ENCODE data around the gene RAPGEF2. TPM values are rescaled to one million over a fixed set of nuclear protein-coding genes. Genes with fewer than 3 reads are reported as not detected.
"Not testable (repeated sequence)": the region's sequence is repeated elsewhere in the genome, so short reads cannot be mapped to it uniquely, and the experiment has no call there.

The RAPGEF2 gene
- total and polyA plus RNA-seq, 2 donors (not counting 3 experiments of a cell fraction or from before 2014, with no cell fraction given), result 28.7 to 55.2 TPM

- H3K27ac ChIP-seq (ENCODE audit: insufficient read depth, low read depth, low read length); DNase-seq (ENCODE audit: low read depth, low spot score); H3K9me3 ChIP-seq (replicated peaks; ENCODE audit: control insufficient read depth, insufficient read depth, low read length); FAIRE-seq; H3K4me3 ChIP-seq (replicated peaks in 1 of 3; ENCODE audit: insufficient read depth in 1 of 3, low read depth in 1 of 3, low read length in 3 of 3); H3K27me3 ChIP-seq (ENCODE audit: control insufficient read depth in 2 of 2, insufficient read depth in 2 of 2, low read length in 2 of 2); H3K4me1 ChIP-seq (ENCODE audit: control insufficient read depth, extremely low read depth, insufficient read depth, low read length); BruUV-seq (replicated peaks); intact Hi-C loops (cut with micrococcal nuclease); dilution Hi-C loops (cut with MboI; ENCODE audit: extremely low pct_ligation_motif_present, low sequenced_read_pairs); H3K4me2 ChIP-seq (ENCODE audit: insufficient read depth, low read length); POLR2A ChIA-PET; H3K9ac ChIP-seq (replicated peaks; ENCODE audit: extremely low read depth, insufficient read depth, low read length); H3K9me1 ChIP-seq (replicated peaks; ENCODE audit: control insufficient read depth, extremely low read depth, insufficient read depth, low read length); H3K79me2 ChIP-seq (ENCODE audit: control insufficient read depth, insufficient read depth, low read length); H3K36me3 ChIP-seq (ENCODE audit: control insufficient read depth in 2 of 2, extremely low read depth in 1 of 2, insufficient read depth in 2 of 2, low read length in 2 of 2); H4K20me1 ChIP-seq (replicated peaks; ENCODE audit: control insufficient read depth, extremely low read depth, insufficient read depth, low read length); H2AFZ ChIP-seq (ENCODE audit: low read depth, low read length): not testable (repeated sequence)
- CTCF ChIA-PET, result interaction anchor here (1.4 kb wide), 1 partner anchor 30 kb away, joined by 3 read pairs; no protein-coding TSS in a partner anchor
Observed at GRCh38 chr4:159077018-159077417, 25.9 kb upstream of the RAPGEF2 start.

- no peaks in the 10 kb centered on the region for H4K20me1 ChIP-seq (replicated peaks; ENCODE audit: control insufficient read depth, extremely low read depth, insufficient read depth, low read length)
- H3K27me3 ChIP-seq (ENCODE audit: control insufficient read depth in 2 of 2, insufficient read depth in 2 of 2, low read length in 2 of 2), result no peaks in the 10 kb centered on the region
- H3K79me2 ChIP-seq (ENCODE audit: control insufficient read depth, insufficient read depth, low read length), result no peaks in the 10 kb centered on the region
- H2AFZ ChIP-seq (ENCODE audit: low read depth, low read length), result no peak overlapping the region
- H3K4me2 ChIP-seq (ENCODE audit: insufficient read depth, low read length), result no peak overlapping the region
- FAIRE-seq (no peak), DNase-seq (ENCODE audit: low read depth, low spot score) (no peak)
- POLR2A ChIA-PET, result no interaction called here
- BruUV-seq (replicated peaks), result no TSS peak
- dilution Hi-C loops (cut with MboI; ENCODE audit: extremely low pct_ligation_motif_present, low sequenced_read_pairs), result no loop called here
- no peaks in the 10 kb centered on the region for H3K36me3 ChIP-seq (ENCODE audit: control insufficient read depth in 2 of 2, extremely low read depth in 1 of 2, insufficient read depth in 2 of 2, low read length in 2 of 2)
- intact Hi-C loops (cut with micrococcal nuclease), result no loop called here
- no peak overlapping the region for H3K4me3 ChIP-seq (replicated peaks in 1 of 3; ENCODE audit: insufficient read depth in 1 of 3, low read depth in 1 of 3, low read length in 3 of 3)
- no peak for TF ChIP-seq POLR2A (IDR thresholded peaks at IDR 0.05; ENCODE audit: low read depth, low read length)
- CTCF ChIA-PET, result interaction anchor here (1.4 kb wide), 1 partner anchor 30 kb away, joined by 3 read pairs; no protein-coding TSS in a partner anchor
- H3K9me3 ChIP-seq (replicated peaks; ENCODE audit: control insufficient read depth, insufficient read depth, low read length), result no peaks in the 10 kb centered on the region
- H3K9me1 ChIP-seq (replicated peaks; ENCODE audit: control insufficient read depth, extremely low read depth, insufficient read depth, low read length), result no peaks in the 10 kb centered on the region
- no peaks in the 10 kb centered on the region for H3K4me1 ChIP-seq (ENCODE audit: control insufficient read depth, extremely low read depth, insufficient read depth, low read length)
- no peak overlapping the region for H3K9ac ChIP-seq (replicated peaks; ENCODE audit: extremely low read depth, insufficient read depth, low read length)
- no peak overlapping the region for H3K27ac ChIP-seq (ENCODE audit: insufficient read depth, low read depth, low read length)
Observed at GRCh38 chr4:159077702-159078495, 25.0 kb upstream of the RAPGEF2 start.
